GM12891 (cell line): ENCODE measurements around the gene CA5A.

ENCODE experiments used
- POLR2A ChIP-seq: IDR thresholded peaks from 2 replicates; pipeline ENCODE4 v1.6.1; 2011; ENCODE audit warnings: low read depth, low read length, control low read depth
- TAF1 ChIP-seq: IDR thresholded peaks from 2 replicates; pipeline ENCODE4 v1.6.1; 2011; ENCODE audit warnings: low read depth, low read length, control low read depth

DNA sequence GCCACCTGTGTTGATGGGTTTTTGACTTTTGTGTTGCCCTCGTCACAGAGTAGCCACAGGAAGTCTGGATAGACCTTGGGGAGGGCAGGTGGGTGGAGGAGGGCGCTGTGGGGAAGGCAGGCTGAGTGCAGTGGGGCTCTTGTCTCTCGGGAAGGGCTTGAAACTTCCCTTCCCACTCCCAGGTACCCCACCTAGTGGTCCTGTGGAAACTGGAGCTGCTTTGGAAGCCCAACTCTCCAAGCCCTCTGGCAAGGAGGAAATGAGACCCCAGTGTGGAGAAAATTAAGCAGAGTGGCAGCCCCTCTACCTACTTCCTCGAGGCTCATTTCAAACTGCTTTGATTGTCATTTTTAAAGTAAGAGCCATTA is 9.2 kb downstream of the CA5A start:
- TF ChIP-seq POLR2A: no peak
- TF ChIP-seq TAF1: no peak
